ENCODE measurements around the gene PRR19. TPM values are rescaled to one million over a fixed set of nuclear protein-coding genes. Genes with fewer than 3 reads are reported as not detected.

Gene PRR19
- total and polyA plus RNA-seq, 7 donors, result 0.17 to 0.73 (median 0.51) TPM; not detected in 2

DNA sequence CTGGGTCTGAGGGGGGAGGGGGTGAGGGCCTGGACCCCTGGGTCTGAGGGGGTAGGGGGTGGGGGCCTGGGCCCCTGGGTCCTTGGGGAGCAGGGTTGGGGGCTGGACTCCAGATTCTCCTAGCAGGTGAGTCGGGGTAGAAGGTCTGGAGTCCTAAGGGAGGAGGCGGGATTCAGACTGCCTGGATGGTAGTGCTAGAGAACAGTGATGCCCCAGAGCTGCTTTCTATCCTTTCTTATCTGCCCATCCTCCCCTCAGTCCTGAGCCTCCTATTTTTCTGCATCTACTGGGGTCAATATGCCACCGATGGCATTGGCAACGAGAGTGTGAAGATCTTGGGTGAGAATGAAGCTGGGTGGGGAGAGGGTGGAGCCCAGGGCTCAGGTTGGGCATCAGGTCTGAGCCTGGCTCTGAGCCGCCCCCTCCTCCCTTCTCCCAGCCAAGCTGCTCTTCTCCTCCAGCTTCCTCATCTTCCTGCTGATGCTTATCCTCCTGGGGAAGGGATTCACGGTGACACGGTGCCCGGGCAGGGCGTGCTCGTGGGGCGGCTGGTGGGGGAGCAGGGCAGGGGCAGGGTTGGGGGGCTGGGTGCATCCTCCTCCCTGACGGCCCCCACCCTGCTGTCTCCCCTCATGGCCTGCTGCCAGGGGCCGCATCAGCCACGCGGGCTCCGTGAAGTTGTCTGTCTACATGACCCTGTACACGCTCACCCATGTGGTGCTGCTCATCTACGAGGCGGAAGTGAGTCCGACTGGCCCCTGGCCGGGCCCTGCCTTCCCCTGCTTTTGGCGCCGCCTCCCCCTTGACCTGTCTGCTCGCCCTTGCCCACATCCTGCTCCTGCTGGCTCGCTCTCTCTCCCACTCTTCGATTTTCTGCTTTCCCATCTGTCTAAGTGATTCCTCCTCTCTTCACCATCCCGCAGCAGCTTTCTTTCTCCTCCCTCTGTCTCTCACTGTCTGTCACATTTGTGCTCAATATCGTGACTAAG, 14.6 kb downstream of the PRR19 start:
- intact Hi-C loops (cut with DNase I), result no loop called here
- peaks cover 0 to 5% (median 2%) of the 10 kb centered on the region in 3 donors for H3K27me3 ChIP-seq (ENCODE audit: insufficient read depth in 3 of 3, low read length in 2 of 3)
- H3K36me3 ChIP-seq (ENCODE audit: insufficient read depth in 1 of 2, low read depth in 1 of 2), result no peaks in the 10 kb centered on the region
- no peaks in the 10 kb centered on the region for H3K9me3 ChIP-seq
- TF ChIP-seq, protein P1, sequence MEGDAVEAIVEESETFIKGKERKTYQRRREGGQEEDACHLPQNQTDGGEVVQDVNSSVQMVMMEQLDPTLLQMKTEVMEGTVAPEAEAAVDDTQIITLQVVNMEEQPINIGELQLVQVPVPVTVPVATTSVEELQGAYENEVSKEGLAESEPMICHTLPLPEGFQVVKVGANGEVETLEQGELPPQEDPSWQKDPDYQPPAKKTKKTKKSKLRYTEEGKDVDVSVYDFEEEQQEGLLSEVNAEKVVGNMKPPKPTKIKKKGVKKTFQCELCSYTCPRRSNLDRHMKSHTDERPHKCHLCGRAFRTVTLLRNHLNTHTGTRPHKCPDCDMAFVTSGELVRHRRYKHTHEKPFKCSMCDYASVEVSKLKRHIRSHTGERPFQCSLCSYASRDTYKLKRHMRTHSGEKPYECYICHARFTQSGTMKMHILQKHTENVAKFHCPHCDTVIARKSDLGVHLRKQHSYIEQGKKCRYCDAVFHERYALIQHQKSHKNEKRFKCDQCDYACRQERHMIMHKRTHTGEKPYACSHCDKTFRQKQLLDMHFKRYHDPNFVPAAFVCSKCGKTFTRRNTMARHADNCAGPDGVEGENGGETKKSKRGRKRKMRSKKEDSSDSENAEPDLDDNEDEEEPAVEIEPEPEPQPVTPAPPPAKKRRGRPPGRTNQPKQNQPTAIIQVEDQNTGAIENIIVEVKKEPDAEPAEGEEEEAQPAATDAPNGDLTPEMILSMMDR (IDR thresholded peaks at IDR 0.05), result no peak
- no peaks in the 10 kb centered on the region for H3K4me1 ChIP-seq
- no peak overlapping the region for H3K27ac ChIP-seq
- ATAC-seq (no peak), DNase-seq (no peak)
- WGBS, 3 donors, result 30 to 39% (median 32%) methylated on average over 25 to 28 of the region's 28 CpGs
- H3K4me3 ChIP-seq, result no peak overlapping the region

DNA sequence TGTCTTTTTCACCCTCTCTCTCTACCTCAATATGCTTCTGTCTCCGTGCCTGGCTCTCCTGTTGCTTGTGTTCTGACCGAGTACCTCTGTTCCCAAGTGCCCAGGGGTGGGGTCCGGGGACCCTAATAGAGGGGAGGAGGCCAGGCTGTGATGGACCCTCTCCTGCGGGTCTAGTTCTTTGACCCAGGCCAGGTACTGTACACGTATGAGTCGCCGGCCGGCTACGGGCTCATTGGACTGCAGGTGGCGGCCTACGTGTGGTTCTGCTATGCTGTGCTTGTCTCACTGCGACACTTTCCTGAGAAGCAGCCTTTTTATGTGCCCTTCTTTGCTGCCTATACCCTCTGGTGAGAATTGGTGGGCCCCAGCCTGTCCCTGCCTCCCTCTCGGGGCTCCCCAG, 15.6 kb downstream of the PRR19 start:
- H3K36me3 ChIP-seq (ENCODE audit: insufficient read depth in 1 of 2, low read depth in 1 of 2), result no peaks in the 10 kb centered on the region
- TF ChIP-seq, protein P1 (IDR thresholded peaks at IDR 0.05), result no peak
- no peaks in the 10 kb centered on the region for H3K9me3 ChIP-seq
- no peaks in the 10 kb centered on the region for H3K4me1 ChIP-seq
- 81 to 84% (median 82%) methylated on average over 13 of the region's 13 CpGs for WGBS, 3 donors
- ATAC-seq (no peak), DNase-seq (no peak)
- H3K27me3 ChIP-seq (ENCODE audit: insufficient read depth in 3 of 3, low read length in 2 of 3), result peaks cover 0 to 2% (median 0%) of the 10 kb centered on the region in 3 donors
- no peak overlapping the region for H3K27ac ChIP-seq
- intact Hi-C loops (cut with DNase I), result no loop called here
- H3K4me3 ChIP-seq, result no peak overlapping the region

DNA sequence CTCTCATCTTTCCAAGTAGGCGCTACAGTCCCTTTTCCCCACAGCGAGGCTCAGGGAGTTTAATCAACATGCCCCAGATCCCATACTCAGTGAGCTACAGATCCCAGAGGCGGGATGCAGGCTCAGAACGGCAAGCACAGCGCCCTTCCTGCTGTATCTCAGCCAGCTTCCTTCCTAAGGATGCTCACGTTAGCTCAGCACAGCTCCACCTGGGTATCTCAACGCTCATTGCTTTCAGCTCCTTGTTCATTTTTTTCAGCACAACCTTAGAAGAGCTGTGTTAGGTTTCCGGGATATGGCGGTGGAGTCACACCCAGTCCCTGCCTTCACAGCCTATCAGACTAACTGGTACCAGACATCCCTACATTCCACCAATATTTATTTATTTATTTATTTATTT, 20.4 kb downstream of the PRR19 start:
- peaks cover 0 to 22% (median 14%) of the 10 kb centered on the region in 3 donors for H3K27me3 ChIP-seq (ENCODE audit: insufficient read depth in 3 of 3, low read length in 2 of 3)
- H3K36me3 ChIP-seq (ENCODE audit: insufficient read depth in 1 of 2, low read depth in 1 of 2), result no peaks in the 10 kb centered on the region
- H3K4me1 ChIP-seq, result peaks cover 14% of the 10 kb centered on the region
- TF ChIP-seq, protein P1 (IDR thresholded peaks at IDR 0.05), result no peak
- ATAC-seq (no peak), DNase-seq (no peak)
- 62 to 65% (median 64%) methylated on average over 9 of the region's 9 CpGs for WGBS, 3 donors
- no peak overlapping the region for H3K4me3 ChIP-seq
- H3K27ac ChIP-seq, result no peak overlapping the region
- H3K9me3 ChIP-seq, result no peaks in the 10 kb centered on the region
- intact Hi-C loops (cut with DNase I), result loop anchor here in 1 of 2 donors (2.0 kb wide), 1 partner anchor 76 kb away; no protein-coding TSS in a partner anchor

DNA sequence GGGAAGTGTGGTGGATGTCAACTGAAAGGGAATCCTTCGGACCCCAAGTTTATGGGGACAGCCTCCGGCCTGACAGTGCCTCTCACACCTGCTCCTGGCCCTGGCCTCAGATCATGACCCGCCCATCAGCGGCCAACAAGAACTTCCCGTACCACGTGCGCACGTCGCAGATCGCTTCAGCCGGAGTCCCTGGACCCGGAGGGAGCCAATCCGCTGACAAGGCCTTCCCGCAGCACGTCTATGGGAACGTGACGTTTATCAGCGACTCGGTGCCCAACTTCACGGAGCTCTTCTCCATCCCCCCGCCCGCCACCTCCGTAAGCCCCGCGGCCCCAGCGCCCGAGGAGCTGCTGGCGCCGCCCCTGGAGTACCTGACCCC, 21.5 kb downstream of the PRR19 start:
- Histone ChIP-seq H3K36me3 (ENCODE audit: insufficient read depth in 1 of 2, low read depth in 1 of 2) (no peaks in the 10 kb centered on the region), H3K4me1 (peaks cover 17% of the 10 kb centered on the region), H3K27ac (no peak overlapping the region), H3K4me3 (no peak overlapping the region), H3K9me3 (no peaks in the 10 kb centered on the region), H3K27me3 (ENCODE audit: insufficient read depth in 3 of 3, low read length in 2 of 3) (peaks cover 0 to 22% (median 14%) of the 10 kb centered on the region in 3 donors)
- ATAC-seq, result no peak
- TF ChIP-seq, protein P1 (IDR thresholded peaks at IDR 0.05), result no peak
- intact Hi-C loops (cut with DNase I), result loop anchor here in 1 of 2 donors (2.0 kb wide), 1 partner anchor 77 kb away; no protein-coding TSS in a partner anchor
- no peak for DNase-seq
- WGBS, 3 donors, result 12 to 18% (median 13%) methylated on average over 28 to 29 of the region's 29 CpGs
